Measurements from ENCODE around the gene SNED1.

Gene SNED1

GRCh38 chr2:241030883-241031282 lies 32.5 kb downstream of the SNED1 start:
- DNase-seq, result no peak

GRCh38 chr2:241031436-241032165 lies 33.2 kb downstream of the SNED1 start:
- DNase-seq, result no peak

- no peak for DNase-seq
Observed at GRCh38 chr2:241033336-241033987, 35.0 kb downstream of the SNED1 start.

- no peak for DNase-seq
Observed at GRCh38 chr2:241033994-241034393, 35.6 kb downstream of the SNED1 start.

- no peak for DNase-seq
Observed at GRCh38 chr2:241034490-241035141, 36.2 kb downstream of the SNED1 start.

GRCh38 chr2:241035142-241035817 lies 36.9 kb downstream of the SNED1 start:
- DNase-seq, result no peak

GRCh38 chr2:241035818-241036396 lies 37.5 kb downstream of the SNED1 start:
- DNase-seq, result no peak

GRCh38 chr2:241036397-241036963 lies 38.1 kb downstream of the SNED1 start:
- DNase-seq, result no peak

- DNase-seq, result no peak
Observed at GRCh38 chr2:241036964-241037421, 38.6 kb downstream of the SNED1 start.

GRCh38 chr2:241037498-241037897 lies 39.1 kb downstream of the SNED1 start:
- DNase-seq, result no peak

GRCh38 chr2:241038374-241039180 lies 40.2 kb downstream of the SNED1 start:
- DNase-seq, result no peak

- DNase-seq, result no peak
Observed at GRCh38 chr2:241039416-241039815, 41.0 kb downstream of the SNED1 start.

GRCh38 chr2:241040081-241040803 lies 41.8 kb downstream of the SNED1 start:
- no peak for DNase-seq

- DNase-seq, result no peak
Observed at GRCh38 chr2:241041589-241042158, 43.3 kb downstream of the SNED1 start.

GRCh38 chr2:241043581-241043980 lies 45.2 kb downstream of the SNED1 start:
- DNase-seq, result no peak

- no peak for DNase-seq
Observed at GRCh38 chr2:241047253-241048010, 49.0 kb downstream of the SNED1 start.

GRCh38 chr2:241048149-241048948 lies 49.9 kb downstream of the SNED1 start:
- no peak for DNase-seq

GRCh38 chr2:241048949-241049343 lies 50.5 kb downstream of the SNED1 start:
- no peak for DNase-seq

All from DMS79 treated with DMSO at 0.1 percent for 48 hours (cell line).